ENCODE results near the gene PYM1. TPM values are rescaled to one million over a fixed set of nuclear protein-coding genes. Genes with fewer than 3 reads are reported as not detected.

PYM1 gene
- total and polyA plus RNA-seq, 2 of the 13 experiments (the other 11 are each of a cell fraction or from before 2014, with no cell fraction given), result 44.0 to 51.8 TPM

- no peak; the same call in 1 of the 2 replicates for TF ChIP-seq NFAT5 (CRISPR knock-in tag; IDR thresholded peaks at IDR 0.05)
- TF ChIP-seq FOXP1 (IDR thresholded peaks at IDR 0.05), result no peak
- TF ChIP-seq FOXP1 (CRISPR knock-in tag; IDR thresholded peaks at IDR 0.05), result no peak
- no peak for TF ChIP-seq ZNF263 (CRISPR knock-in tag; IDR thresholded peaks at IDR 0.05)
- no peak for TF ChIP-seq ATAD3A (CRISPR knock-in tag; IDR thresholded peaks at IDR 0.05)
- no peak for TF ChIP-seq HHEX (CRISPR knock-in tag; IDR thresholded peaks at IDR 0.05)
- no peak for TF ChIP-seq PPARG (CRISPR knock-in tag; conservative IDR thresholded peaks at IDR 0.05)
- TF ChIP-seq ZNF605 (CRISPR knock-in tag; IDR thresholded peaks at IDR 0.05), result peak; percentile 64; the same call in 1 of the 2 replicates
- no peak for TF ChIP-seq ZNF30 (CRISPR knock-in tag; IDR thresholded peaks at IDR 0.05)
- TF ChIP-seq KAT8 (CRISPR knock-in tag; IDR thresholded peaks at IDR 0.05), result peak; percentile 89
- TF ChIP-seq ZFP37 (CRISPR knock-in tag; IDR thresholded peaks at IDR 0.05; ENCODE audit: borderline replicate concordance), result no peak
- 0 out of 4 replicates have a peak, but pooled peaks of 1 of the 2 experiments have one; percentile 12 for TF ChIP-seq REST (IDR thresholded peaks at IDR 0.05; ENCODE audit: borderline replicate concordance in 1 of 2, low read depth in 1 of 2, low read length in 2 of 2)
- no peak for TF ChIP-seq ZNF878 (CRISPR knock-in tag; IDR thresholded peaks at IDR 0.05)
- TF ChIP-seq FOXO1 (CRISPR knock-in tag; IDR thresholded peaks at IDR 0.05), result no peak
- TF ChIP-seq KDM5A (IDR thresholded peaks at IDR 0.05; ENCODE audit: borderline replicate concordance, low read length), result peak; percentile 83; the same call in 1 of the 2 replicates
- TF ChIP-seq NAIF1 (CRISPR knock-in tag; IDR thresholded peaks at IDR 0.05; ENCODE audit: borderline replicate concordance), result 0 out of 2 replicates have a peak, but pooled peaks have one; percentile 20
- no peak for TF ChIP-seq ZNF20 (CRISPR knock-in tag; IDR thresholded peaks at IDR 0.05)
- no peak for TF ChIP-seq RBM39 (IDR thresholded peaks at IDR 0.05; ENCODE audit: low read depth, low read length, poor library complexity, severe bottlenecking)
- no peak for TF ChIP-seq SRSF4 (IDR thresholded peaks at IDR 0.05; ENCODE audit: low read depth, low read length, poor library complexity, severe bottlenecking)
- peak; percentile 70 for TF ChIP-seq POLR2AphosphoS5 (IDR thresholded peaks at IDR 0.05; ENCODE audit: low read depth, low read length)
- TF ChIP-seq SMAD1 (CRISPR knock-in tag; IDR thresholded peaks at IDR 0.05; ENCODE audit: borderline replicate concordance, low read depth), result no peak
- no peak for TF ChIP-seq POLR2AphosphoS2 (IDR thresholded peaks at IDR 0.05; ENCODE audit: low read depth, low read length)
Measured at GRCh38 chr12:55926738-55927587, 731 bp downstream of the PYM1 start (continued).

Data from HepG2 (cell line).